Hepatic stellate cell (primary cell): ENCODE results near the gene MDH2.
"Not testable (repeated sequence)": the region's sequence is repeated elsewhere in the genome, so short reads cannot be mapped to it uniquely, and the experiment has no call there.

ENCODE experiments used
- DNase-seq: peaks from one replicate; pipeline ENCODE4 v3.0.0; 2011; ENCODE audit warnings: low spot score

MDH2 gene

GRCh38 chr7:76114742-76115141, 66.8 kb downstream of the MDH2 start:
- not testable (repeated sequence) for DNase-seq
